ENCODE results near the gene CTIF. TPM values are rescaled to one million over a fixed set of nuclear protein-coding genes. Genes with fewer than 3 reads are reported as not detected.

CTIF gene
- total RNA-seq, 2 experiments from 2014 or later = 0.06 to 0.38 TPM

DNA sequence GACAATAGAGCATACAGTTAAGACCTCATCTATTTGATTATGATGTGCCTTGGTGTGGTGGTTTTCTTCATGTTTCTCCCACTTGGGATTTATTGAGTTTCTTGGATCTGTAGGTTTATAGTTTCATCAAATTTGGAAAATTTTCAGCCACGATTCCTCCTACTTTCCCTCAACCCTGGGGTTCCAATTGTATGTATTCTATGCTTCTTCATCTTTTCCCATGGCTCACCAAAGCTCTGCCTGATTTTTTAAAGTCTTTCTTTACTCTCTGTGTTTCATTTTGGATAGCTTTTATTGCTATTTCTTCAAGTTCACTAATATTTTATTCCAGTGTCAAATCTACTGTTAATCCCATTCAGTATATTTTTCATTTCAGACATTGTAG is 132.7 kb downstream of the CTIF start:
- no peak for TF ChIP-seq EZH2phosphoT487 (IDR thresholded peaks at IDR 0.05; ENCODE audit: borderline replicate concordance, low read depth, low read length)
- TF ChIP-seq, protein P1, sequence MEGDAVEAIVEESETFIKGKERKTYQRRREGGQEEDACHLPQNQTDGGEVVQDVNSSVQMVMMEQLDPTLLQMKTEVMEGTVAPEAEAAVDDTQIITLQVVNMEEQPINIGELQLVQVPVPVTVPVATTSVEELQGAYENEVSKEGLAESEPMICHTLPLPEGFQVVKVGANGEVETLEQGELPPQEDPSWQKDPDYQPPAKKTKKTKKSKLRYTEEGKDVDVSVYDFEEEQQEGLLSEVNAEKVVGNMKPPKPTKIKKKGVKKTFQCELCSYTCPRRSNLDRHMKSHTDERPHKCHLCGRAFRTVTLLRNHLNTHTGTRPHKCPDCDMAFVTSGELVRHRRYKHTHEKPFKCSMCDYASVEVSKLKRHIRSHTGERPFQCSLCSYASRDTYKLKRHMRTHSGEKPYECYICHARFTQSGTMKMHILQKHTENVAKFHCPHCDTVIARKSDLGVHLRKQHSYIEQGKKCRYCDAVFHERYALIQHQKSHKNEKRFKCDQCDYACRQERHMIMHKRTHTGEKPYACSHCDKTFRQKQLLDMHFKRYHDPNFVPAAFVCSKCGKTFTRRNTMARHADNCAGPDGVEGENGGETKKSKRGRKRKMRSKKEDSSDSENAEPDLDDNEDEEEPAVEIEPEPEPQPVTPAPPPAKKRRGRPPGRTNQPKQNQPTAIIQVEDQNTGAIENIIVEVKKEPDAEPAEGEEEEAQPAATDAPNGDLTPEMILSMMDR (conservative IDR thresholded peaks at IDR 0.05; ENCODE audit: low read length) = no peak
- BruUV-seq (replicated peaks) = no TSS peak
- ChIA-PET CTCF (ENCODE audit: unreplicated experiment) (no interaction called here), POLR2A (no interaction called here)
- H3K79me2 ChIP-seq (ENCODE audit: insufficient read depth, low read depth, low read length) = no peaks in the 10 kb centered on the region
- intact Hi-C loops (cut with micrococcal nuclease; ENCODE audit: unreplicated experiment) = loop anchor here (10.0 kb wide), 2 partner anchors 743 to 783 kb away; no protein-coding TSS in a partner anchor
- no peak overlapping the region for H3K4me3 ChIP-seq (ENCODE audit: low read depth, low read length, poor library complexity, severe bottlenecking)
- no peak overlapping the region for H2AFZ ChIP-seq (ENCODE audit: low read length)
- no peak overlapping the region for H3K27ac ChIP-seq (ENCODE audit: low read depth, low read length, poor library complexity, severe bottlenecking)
- H3K4me1 ChIP-seq (ENCODE audit: insufficient read depth, low read length, poor library complexity, severe bottlenecking) = peaks cover 41% of the 10 kb centered on the region
- H3K9me3 ChIP-seq (ENCODE audit: low read length) = no peaks in the 10 kb centered on the region
- DNase-seq (ENCODE audit: low spot score) = no peak
- H3K4me2 ChIP-seq (ENCODE audit: low read length) = no peak overlapping the region
- no peaks in the 10 kb centered on the region for H3K9me2 ChIP-seq (ENCODE audit: insufficient read depth, low read length)
- no peaks in the 10 kb centered on the region for H3K36me3 ChIP-seq (ENCODE audit: insufficient read depth, low read length)
- H4K20me1 ChIP-seq (ENCODE audit: insufficient read depth, low read length) = no peaks in the 10 kb centered on the region

DNA sequence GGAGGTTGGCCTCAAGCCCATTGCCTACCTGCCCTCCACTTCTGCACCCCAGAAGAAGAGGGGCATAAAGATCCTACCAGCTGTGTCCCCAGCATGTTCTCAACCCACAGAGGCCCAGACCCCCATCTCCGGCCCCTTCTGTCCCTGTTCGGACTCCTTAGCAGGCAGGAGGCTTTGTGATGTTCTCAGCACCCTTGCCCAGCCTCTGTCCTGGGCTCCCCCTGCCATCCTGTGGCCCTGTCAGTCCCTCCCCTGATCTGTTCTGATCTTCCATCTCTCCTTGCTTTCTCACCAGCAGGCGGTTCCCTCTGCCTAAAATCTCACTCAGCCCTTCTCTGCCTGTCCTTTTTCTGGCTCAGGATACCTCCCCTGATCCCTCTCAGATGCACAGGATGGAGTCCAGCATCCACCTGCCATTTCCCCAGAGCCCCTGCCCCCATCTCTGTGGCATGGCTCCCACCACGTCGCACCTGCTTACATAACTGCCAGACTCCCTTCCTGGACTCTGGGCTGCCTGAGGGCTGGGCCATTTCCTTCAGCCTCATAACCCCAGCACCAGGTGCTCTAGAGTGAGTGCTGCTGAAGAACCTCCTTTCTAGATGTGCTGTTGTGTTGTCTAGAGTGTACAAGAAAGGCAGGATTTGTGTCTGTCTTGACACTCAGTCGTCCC is 134.0 kb downstream of the CTIF start:
- Histone ChIP-seq H3K4me2 (ENCODE audit: low read length) (peak overlapping the region; percentile 24), H4K20me1 (ENCODE audit: insufficient read depth, low read length) (no peaks in the 10 kb centered on the region), H3K36me3 (ENCODE audit: insufficient read depth, low read length) (no peaks in the 10 kb centered on the region), H2AFZ (ENCODE audit: low read length) (peak overlapping the region; percentile 6; the same call in 1 of the 2 replicates), H3K9me3 (ENCODE audit: low read length) (no peaks in the 10 kb centered on the region), H3K4me3 (ENCODE audit: low read depth, low read length, poor library complexity, severe bottlenecking) (no peak overlapping the region), H3K27ac (ENCODE audit: low read depth, low read length, poor library complexity, severe bottlenecking) (peak overlapping the region; percentile 16), H3K79me2 (ENCODE audit: insufficient read depth, low read depth, low read length) (no peaks in the 10 kb centered on the region), H3K9me2 (ENCODE audit: insufficient read depth, low read length) (no peaks in the 10 kb centered on the region), H3K4me1 (ENCODE audit: insufficient read depth, low read length, poor library complexity, severe bottlenecking) (peaks cover 38% of the 10 kb centered on the region)
- POLR2A ChIA-PET = no interaction called here
- intact Hi-C loops (cut with micrococcal nuclease; ENCODE audit: unreplicated experiment) = loop anchor here (10.0 kb wide), 2 partner anchors 742 to 782 kb away; no protein-coding TSS in a partner anchor
- BruUV-seq (replicated peaks) = no TSS peak
- DNase-seq (ENCODE audit: low spot score) = peak; percentile 71
- no peak for TF ChIP-seq EZH2phosphoT487 (IDR thresholded peaks at IDR 0.05; ENCODE audit: borderline replicate concordance, low read depth, low read length)
- TF ChIP-seq, protein P1 (conservative IDR thresholded peaks at IDR 0.05; ENCODE audit: low read length) = no peak
- CTCF ChIA-PET (ENCODE audit: unreplicated experiment) = no interaction called here

DNA sequence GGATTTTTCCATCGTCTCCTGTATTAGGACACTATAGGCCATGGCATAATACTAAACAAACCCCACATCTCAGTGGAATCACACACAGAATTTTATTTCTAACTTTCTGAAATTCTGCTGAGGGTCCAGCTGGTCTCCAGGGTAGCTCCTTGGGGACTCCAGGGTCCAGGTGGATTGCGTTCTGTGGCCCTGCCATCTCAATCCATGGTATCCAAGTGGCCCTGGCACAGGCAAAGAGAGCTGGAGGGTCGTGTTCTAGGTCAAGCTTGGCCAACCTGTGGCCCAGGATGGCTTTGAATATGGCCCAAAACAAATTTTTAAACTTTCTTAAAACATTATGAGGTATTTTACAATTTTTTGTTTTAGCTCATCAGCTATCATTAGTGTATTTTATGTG is 134.6 kb downstream of the CTIF start:
- DNase-seq (ENCODE audit: low spot score) = no peak
- no peaks in the 10 kb centered on the region for H3K79me2 ChIP-seq (ENCODE audit: insufficient read depth, low read depth, low read length)
- H3K9me2 ChIP-seq (ENCODE audit: insufficient read depth, low read length) = no peaks in the 10 kb centered on the region
- no peak overlapping the region for H3K4me3 ChIP-seq (ENCODE audit: low read depth, low read length, poor library complexity, severe bottlenecking)
- H3K36me3 ChIP-seq (ENCODE audit: insufficient read depth, low read length) = no peaks in the 10 kb centered on the region
- peak overlapping the region; percentile 24; the same call in 1 of the 2 replicates for H3K4me2 ChIP-seq (ENCODE audit: low read length)
- no peaks in the 10 kb centered on the region for H3K9me3 ChIP-seq (ENCODE audit: low read length)
- no peak overlapping the region for H3K27ac ChIP-seq (ENCODE audit: low read depth, low read length, poor library complexity, severe bottlenecking)
- intact Hi-C loops (cut with micrococcal nuclease; ENCODE audit: unreplicated experiment) = loop anchor here (10.0 kb wide), 2 partner anchors 741 to 781 kb away; no protein-coding TSS in a partner anchor
- POLR2A ChIA-PET = no interaction called here
- no peak overlapping the region for H2AFZ ChIP-seq (ENCODE audit: low read length)
- no TSS peak for BruUV-seq (replicated peaks)
- H4K20me1 ChIP-seq (ENCODE audit: insufficient read depth, low read length) = no peaks in the 10 kb centered on the region
- CTCF ChIA-PET (ENCODE audit: unreplicated experiment) = no interaction called here
- TF ChIP-seq EZH2phosphoT487 (IDR thresholded peaks at IDR 0.05; ENCODE audit: borderline replicate concordance, low read depth, low read length) = no peak
- TF ChIP-seq, protein P1 (conservative IDR thresholded peaks at IDR 0.05; ENCODE audit: low read length) = no peak
- H3K4me1 ChIP-seq (ENCODE audit: insufficient read depth, low read length, poor library complexity, severe bottlenecking) = peaks cover 34% of the 10 kb centered on the region

Data from OCI-LY7 (cell line).